Activated CD8-positive, alpha-beta memory T cell treated with anti-CD3 and anti-CD28 coated beads for 36 hours (primary cell): Measurements from ENCODE around the gene STAG2. TPM values are rescaled to one million over a fixed set of nuclear protein-coding genes. Genes with fewer than 3 reads are reported as not detected.

Experiments used
- CTCF ChIA-PET: fragments of 350-600 bp; sonication (Branson Sonifier 250); formaldehyde crosslinking; loops from one replicate; lab custom pipeline; 2021; ENCODE audit warnings: antibody characterized with exemption; lab: Charles Lee
- POLR2A ChIA-PET: fragments of 350-600 bp; sonication (Branson Sonifier 250); formaldehyde crosslinking; loops from one replicate; lab custom pipeline; 2021; ENCODE audit warnings: antibody characterized with exemption; lab: Charles Lee
- total RNA-seq, 2 experiments: library from RNA; stranded (reverse); gene quantifications; one replicate each; pipeline ENCODE4 v1.2.3, GENCODE V29; 2021

The STAG2 gene
- total RNA-seq, 2 experiments from 2014 or later = 117 to 126 TPM

GRCh38 chrX:123968383-123969050, 7.0 kb downstream of the STAG2 start:
- ChIA-PET POLR2A (no interaction called here), CTCF (no interaction called here)

- ChIA-PET POLR2A (interaction anchor here (0.7 kb wide), 1 partner anchor 111 kb away, joined by 3 read pairs; no protein-coding TSS in a partner anchor), CTCF (no interaction called here)
Measured at GRCh38 chrX:123971982-123972381, 10.5 kb downstream of the STAG2 start.

GRCh38 chrX:123973921-123974320, 12.4 kb downstream of the STAG2 start:
- CTCF ChIA-PET = no interaction called here
- POLR2A ChIA-PET = interaction anchor here (0.6 kb wide), 1 partner anchor 13 kb away, joined by 10 read pairs; no protein-coding TSS in a partner anchor

GRCh38 chrX:123975180-123975579, 13.7 kb downstream of the STAG2 start:
- ChIA-PET POLR2A (no interaction called here), CTCF (no interaction called here)

- CTCF ChIA-PET = no interaction called here
- POLR2A ChIA-PET = interaction anchor here (0.6 to 0.8 kb wide), 2 partner anchors 14 to 18 kb away, joined by 3 to 6 read pairs; no protein-coding TSS in a partner anchor
Measured at GRCh38 chrX:123976706-123977316, 15.3 kb downstream of the STAG2 start.

- POLR2A ChIA-PET = no interaction called here
- CTCF ChIA-PET = interaction anchor here (0.7 kb wide), 1 partner anchor 35 kb away, joined by 4 read pairs; no protein-coding TSS in a partner anchor
Measured at GRCh38 chrX:123983240-123983639, 21.7 kb downstream of the STAG2 start.

- POLR2A ChIA-PET = no interaction called here
- CTCF ChIA-PET = no interaction called here
Measured at GRCh38 chrX:123986377-123986776, 24.9 kb downstream of the STAG2 start.

- CTCF ChIA-PET = interaction anchor here (0.6 kb wide), 1 partner anchor 108 kb away, joined by 3 read pairs; no protein-coding TSS in a partner anchor
- POLR2A ChIA-PET = no interaction called here
Measured at GRCh38 chrX:123988423-123989111, 27.1 kb downstream of the STAG2 start.

- ChIA-PET POLR2A (no interaction called here), CTCF (no interaction called here)
Measured at GRCh38 chrX:123989235-123989634, 27.7 kb downstream of the STAG2 start.

GRCh38 chrX:123990169-123990568, 28.7 kb downstream of the STAG2 start:
- CTCF ChIA-PET = no interaction called here

GRCh38 chrX:123990602-123991001, 29.1 kb downstream of the STAG2 start:
- POLR2A ChIA-PET = no interaction called here
- CTCF ChIA-PET = no interaction called here

More at GRCh38 chrX:123990169-123990568, 28.7 kb downstream of the STAG2 start:
- POLR2A ChIA-PET = no interaction called here

GRCh38 chrX:123993326-123993725, 31.8 kb downstream of the STAG2 start:
- POLR2A ChIA-PET = no interaction called here
- CTCF ChIA-PET = interaction anchor here (1.2 kb wide), 1 partner anchor 20 kb away, joined by 5 read pairs; no protein-coding TSS in a partner anchor

- ChIA-PET CTCF (interaction anchor here (1.2 kb wide), 1 partner anchor 21 kb away, joined by 5 read pairs; no protein-coding TSS in a partner anchor), POLR2A (no interaction called here)
Measured at GRCh38 chrX:123993904-123994635, 32.6 kb downstream of the STAG2 start.

GRCh38 chrX:123994730-123995129, 33.2 kb downstream of the STAG2 start:
- ChIA-PET CTCF (no interaction called here), POLR2A (no interaction called here)

- CTCF ChIA-PET = no interaction called here
Measured at GRCh38 chrX:124001581-124001980, 40.1 kb downstream of the STAG2 start.

GRCh38 chrX:124005228-124005627, 43.7 kb downstream of the STAG2 start:
- ChIA-PET CTCF (no interaction called here), POLR2A (no interaction called here)

More at GRCh38 chrX:124001581-124001980, 40.1 kb downstream of the STAG2 start:
- POLR2A ChIA-PET = no interaction called here

- CTCF ChIA-PET = no interaction called here
- POLR2A ChIA-PET = no interaction called here
Measured at GRCh38 chrX:124010157-124010556, 48.7 kb downstream of the STAG2 start.

- ChIA-PET CTCF (no interaction called here), POLR2A (no interaction called here)
Measured at GRCh38 chrX:124010566-124010965, 49.1 kb downstream of the STAG2 start.

GRCh38 chrX:124015721-124016120, 54.2 kb downstream of the STAG2 start:
- CTCF ChIA-PET = no interaction called here

More at GRCh38 chrX:124015721-124016120, 54.2 kb downstream of the STAG2 start:
- POLR2A ChIA-PET = no interaction called here
